ENCODE results near the gene SH3RF3.

SH3RF3 gene

GRCh38 chr2:109288544-109289368 is 159.8 kb downstream of the SH3RF3 start:
- no peak for DNase-seq (ENCODE audit: low read depth)

- no peak for DNase-seq (ENCODE audit: low read depth)
These were observed 160.7 kb downstream of the SH3RF3 start for GRCh38 chr2:109289504-109290222.

DNA sequence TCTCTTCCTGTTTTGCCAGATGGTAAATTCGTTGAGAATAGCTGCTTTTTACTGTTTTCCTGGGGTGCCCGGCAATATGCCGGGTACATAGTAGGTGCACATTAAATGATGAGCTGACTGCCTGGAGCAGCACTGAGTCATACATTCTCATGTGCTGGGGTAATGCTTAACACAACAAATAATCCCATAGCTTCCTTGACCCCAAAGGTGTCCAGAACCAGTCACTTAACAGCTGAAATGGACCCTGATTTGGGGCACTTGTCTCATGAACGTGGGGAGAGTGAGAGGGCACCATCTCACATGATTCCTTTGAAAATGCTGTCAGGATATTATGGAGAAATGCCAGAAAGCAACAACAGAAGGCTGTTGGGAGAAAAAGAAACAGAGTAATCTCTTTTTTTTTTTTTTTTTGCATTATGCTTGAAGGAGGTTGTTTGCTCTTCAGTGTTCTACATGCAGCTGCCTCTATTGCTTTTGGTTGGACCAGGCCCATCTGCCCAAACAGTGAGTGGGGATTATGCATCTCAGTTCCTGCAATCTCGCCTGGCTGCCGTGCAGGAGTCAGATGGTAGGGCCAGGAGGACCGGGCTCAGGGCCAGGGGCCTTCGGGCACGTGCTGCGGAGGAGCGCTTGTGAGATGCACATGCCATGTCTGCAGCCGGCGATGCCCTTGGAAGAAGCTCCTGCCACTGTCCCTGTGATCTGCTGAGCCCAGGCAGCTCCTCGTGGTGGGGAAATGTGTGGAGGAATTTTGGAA is 162.1 kb downstream of the SH3RF3 start:
- DNase-seq (ENCODE audit: low read depth) = no peak

GRCh38 chr2:109292386-109292785 is 163.4 kb downstream of the SH3RF3 start:
- no peak for DNase-seq (ENCODE audit: low read depth)

DNA sequence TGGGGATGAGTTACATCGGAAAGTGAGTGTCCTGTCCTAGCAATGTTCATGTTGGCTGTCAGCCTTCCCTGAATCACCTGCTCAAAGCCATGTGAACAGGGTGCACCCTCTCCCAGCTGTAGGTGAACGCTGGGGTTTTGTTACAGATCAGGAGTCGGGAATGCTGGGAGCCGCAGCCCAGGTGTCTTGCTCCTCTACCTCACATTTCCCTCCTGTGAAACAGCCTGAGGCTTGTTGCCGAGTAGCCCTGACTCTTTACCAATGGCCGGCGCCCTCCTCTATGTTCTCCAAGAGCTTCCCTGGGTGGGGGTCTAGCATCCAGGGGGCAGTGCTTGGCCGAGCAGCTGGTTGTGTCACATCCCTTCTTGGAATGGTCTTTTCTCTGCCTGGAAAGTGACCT is 164.7 kb downstream of the SH3RF3 start:
- DNase-seq (ENCODE audit: low read depth) = no peak

DNA sequence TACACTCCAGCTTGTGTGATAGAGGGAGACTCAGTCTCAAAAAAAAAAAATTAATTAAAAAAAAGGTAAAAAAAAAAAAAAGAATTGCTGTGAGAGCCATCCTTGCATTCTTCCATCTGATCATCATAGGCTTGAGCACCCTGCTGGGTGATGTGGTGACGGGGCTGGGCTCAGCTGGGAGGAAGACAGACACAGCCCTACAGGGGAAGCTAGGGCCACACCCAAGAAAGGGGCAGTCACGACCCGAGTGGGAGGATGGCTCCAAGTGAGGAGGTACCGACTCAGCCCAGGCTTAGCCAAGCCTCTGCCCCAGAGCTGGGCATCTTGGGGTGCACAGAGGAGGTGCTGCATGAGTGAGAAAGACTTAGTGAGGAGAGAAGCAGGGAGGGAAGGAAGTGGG is 165.5 kb downstream of the SH3RF3 start:
- DNase-seq (ENCODE audit: low read depth) = no peak

GRCh38 chr2:109295070-109295780 is 166.2 kb downstream of the SH3RF3 start:
- no peak for DNase-seq (ENCODE audit: low read depth)

DNA sequence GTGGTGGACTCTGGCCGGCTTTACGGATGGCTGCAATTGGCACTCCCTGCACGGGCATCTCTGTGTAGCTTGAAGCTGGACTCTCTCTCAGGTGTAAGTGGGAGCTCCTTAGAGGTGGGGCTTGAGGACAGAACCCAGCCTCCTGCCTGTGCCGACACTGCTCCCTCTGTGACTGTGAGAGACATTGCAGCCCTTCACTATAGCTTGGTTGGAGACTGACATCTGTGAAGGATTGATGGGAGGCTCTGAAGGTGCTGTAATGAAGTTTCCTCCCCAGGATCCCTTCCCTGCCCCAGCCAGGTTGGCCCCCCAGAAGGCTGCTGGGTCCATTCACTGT is 166.7 kb downstream of the SH3RF3 start:
- no peak for DNase-seq (ENCODE audit: low read depth)

GRCh38 chr2:109297566-109298490 is 168.8 kb downstream of the SH3RF3 start:
- no peak for DNase-seq (ENCODE audit: low read depth)

DNA sequence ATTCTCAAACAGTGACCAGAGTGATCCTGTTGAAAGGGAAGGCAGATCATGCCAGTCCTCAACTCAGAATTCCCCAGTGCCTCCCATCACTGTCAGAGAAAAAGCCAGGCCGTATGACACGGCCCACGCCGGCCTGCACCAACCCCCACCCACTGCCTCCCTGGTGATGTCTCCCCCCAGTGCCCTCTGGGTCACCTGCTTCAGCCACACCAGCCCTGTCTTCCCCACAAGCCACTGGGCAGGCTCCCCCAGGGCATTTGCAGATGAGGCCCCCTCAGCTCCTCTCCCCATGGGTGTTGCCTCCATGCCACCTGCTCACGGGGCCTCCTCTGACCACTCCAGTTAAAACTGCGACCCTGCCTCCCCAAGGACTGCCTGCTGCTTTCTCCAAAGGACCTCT is 169.8 kb downstream of the SH3RF3 start:
- no peak for DNase-seq (ENCODE audit: low read depth)

- no peak for DNase-seq (ENCODE audit: low read depth)
These were observed 170.5 kb downstream of the SH3RF3 start for GRCh38 chr2:109299536-109299935.

GRCh38 chr2:109300582-109300981 is 171.6 kb downstream of the SH3RF3 start:
- DNase-seq (ENCODE audit: low read depth) = no peak

DNA sequence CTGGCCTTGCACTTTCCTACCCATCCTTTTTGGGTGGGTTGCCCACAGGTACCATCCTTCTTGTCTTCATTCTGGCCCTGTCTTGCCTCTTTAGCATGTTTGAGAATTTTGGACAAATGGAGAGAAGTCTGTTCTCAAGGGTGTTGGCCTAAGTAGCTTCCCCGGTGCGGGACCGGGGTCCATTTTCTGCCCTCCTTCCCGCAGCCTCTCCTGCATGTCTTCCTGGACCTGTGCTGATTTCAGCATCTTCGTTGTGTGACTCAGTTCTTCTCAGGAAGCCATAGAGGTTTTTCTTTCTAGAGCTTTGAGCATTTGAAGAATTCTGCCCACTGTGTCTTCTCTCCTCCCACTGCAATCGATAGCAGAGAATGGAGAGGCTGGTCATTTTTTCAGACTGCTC is 172.7 kb downstream of the SH3RF3 start:
- DNase-seq (ENCODE audit: low read depth) = no peak

DNA sequence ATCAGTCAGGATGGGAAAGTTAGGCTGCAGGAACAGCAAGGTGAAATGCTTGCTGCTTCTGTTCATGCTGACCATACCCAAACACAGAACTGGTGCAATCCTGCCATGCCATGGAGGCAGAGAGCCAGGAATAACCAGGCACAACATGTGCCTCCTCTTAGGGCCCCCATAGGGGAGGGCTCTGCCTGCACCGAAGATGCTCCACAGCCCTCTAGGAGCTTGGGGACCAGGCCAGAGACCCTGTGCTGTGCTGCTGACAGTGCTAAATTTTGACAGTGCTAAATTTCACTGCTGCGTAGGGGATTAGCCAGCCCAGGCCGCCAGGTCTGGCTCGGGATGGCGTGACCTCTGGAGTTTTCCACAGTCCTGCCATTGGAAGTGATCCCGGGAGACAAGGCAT is 173.3 kb downstream of the SH3RF3 start:
- no peak for DNase-seq (ENCODE audit: low read depth)

GRCh38 chr2:109304242-109304641 is 175.2 kb downstream of the SH3RF3 start:
- no peak for DNase-seq (ENCODE audit: low read depth)

DNA sequence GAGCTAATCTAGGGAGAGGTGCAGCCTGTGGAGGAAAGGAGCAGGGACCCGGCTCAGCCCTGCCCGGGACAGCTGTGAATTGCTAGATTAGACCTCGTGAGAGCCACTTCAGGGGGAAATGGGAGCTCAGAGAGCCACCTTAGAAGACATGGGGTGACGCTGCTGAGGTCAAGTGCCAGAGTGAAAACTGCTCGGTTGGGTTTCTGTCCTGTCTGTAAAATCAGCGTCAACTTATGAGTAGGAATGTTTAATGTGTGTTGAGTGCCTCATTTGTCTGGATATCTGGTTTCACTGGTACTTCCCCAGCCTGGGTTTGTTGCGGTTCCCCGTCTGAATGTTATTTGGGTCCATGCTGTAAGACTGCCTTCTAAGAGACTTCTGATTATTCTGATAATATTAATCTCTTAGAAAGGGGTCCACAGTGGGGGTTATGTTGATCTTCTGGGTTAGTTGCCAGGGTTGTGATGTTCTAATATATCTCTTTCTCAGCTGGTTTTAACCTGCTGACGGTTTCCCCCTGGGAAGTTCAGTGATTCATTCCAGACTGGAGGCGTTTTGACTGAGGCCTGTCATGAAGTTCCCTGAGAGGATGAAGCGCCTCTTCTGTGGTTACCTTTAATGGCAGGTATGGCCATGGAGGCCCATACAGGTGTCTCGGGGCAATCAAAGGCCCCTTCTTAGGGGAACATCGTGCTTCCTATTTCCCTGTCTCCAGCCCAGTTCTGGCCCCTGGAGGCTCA is 175.9 kb downstream of the SH3RF3 start:
- DNase-seq (ENCODE audit: low read depth) = no peak

DNA sequence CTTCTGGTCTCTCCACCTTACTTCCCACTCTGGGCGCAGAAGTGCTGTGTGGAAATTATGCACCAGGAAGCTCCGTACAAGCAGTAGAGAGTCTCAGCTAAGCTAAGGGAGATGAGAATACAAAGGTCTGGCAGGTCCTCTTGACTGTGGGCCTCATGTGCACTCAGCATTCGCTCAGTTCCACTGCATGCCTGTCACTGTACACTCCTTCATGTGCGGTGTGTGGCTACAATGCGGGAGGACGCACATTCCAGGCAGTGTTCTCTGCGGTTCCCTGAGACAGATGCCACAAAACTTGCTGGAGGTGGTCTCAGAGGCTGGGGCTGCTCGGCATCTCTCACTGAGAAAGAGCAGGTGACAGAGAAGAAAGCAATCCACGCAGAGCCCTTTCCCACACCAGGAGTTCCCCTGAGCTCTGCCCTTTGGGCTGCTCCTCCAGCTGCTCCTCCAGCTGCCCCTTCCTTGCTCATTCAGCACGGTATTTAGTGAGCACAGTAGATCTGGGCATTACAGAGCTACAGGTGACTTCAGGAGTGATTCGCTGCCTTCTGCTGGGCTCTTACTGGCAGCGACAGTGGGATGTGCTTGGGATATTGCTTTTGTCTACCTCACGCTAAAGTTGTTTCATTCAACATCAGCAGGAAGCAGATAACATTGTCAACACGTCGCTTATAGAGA is 176.6 kb downstream of the SH3RF3 start:
- DNase-seq (ENCODE audit: low read depth) = no peak

DNA sequence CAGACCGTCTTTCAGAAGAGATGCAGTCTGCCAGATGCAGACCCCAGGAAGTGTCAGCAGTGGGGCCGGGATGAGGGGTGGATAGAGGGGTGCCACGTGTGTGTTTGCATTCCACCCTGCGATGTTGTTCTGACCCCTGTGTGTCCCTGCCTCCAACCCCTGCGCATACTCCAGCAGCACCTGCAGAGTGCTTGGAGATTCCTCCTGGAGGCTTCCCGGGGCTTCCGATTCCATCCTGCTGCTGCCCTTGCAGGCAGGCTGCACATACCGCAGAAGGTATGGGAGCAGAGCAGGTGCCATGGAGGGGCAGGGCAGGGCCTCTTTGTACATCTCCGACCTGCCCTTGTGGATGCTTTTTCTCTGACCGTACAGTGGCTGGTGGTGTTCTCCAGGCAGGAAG is 177.2 kb downstream of the SH3RF3 start:
- DNase-seq (ENCODE audit: low read depth) = no peak

GRCh38 chr2:109311771-109312170 is 182.8 kb downstream of the SH3RF3 start:
- no peak for DNase-seq (ENCODE audit: low read depth)

DNA sequence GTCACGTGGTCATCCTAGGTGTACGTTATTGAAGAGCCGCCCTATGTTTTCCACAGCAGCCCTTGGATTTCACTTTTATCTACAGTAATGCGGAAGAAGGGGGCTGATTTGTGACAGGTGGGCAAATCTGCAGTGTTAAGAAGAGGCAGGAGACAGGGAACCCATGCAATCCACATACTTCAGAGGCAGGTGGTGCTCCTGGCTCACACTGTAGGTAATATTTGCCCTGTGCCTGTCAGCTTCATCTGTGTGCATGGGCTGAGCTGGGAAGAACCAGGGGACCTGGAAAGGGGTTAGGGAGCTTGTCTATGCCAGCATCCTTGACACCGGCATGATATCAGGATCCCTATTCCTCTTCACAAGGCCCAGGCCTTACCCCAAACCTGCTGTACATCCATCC is 183.9 kb downstream of the SH3RF3 start:
- no peak for DNase-seq (ENCODE audit: low read depth)
